NCI-H2029 treated with DMSO at 0.1 percent for 48 hours (cell line): Measurements from ENCODE around the gene DIP2B.

Experiments used
- DNase-seq: peaks from one replicate; lab custom pipeline; 2025; lab: John Stamatoyannopoulos, UW

DIP2B gene

GRCh38 chr12:50727466-50727865, 222.7 kb downstream of the DIP2B start:
- DNase-seq, result no peak

GRCh38 chr12:50728417-50728816, 223.6 kb downstream of the DIP2B start:
- DNase-seq, result no peak

GRCh38 chr12:50728841-50729240, 224.1 kb downstream of the DIP2B start:
- DNase-seq, result no peak

GRCh38 chr12:50732591-50732990, 227.8 kb downstream of the DIP2B start:
- no peak for DNase-seq

- DNase-seq, result no peak
Measured at GRCh38 chr12:50733706-50734105, 228.9 kb downstream of the DIP2B start.

GRCh38 chr12:50734409-50735263, 229.9 kb downstream of the DIP2B start:
- no peak for DNase-seq

- DNase-seq, result no peak
Measured at GRCh38 chr12:50739611-50740010, 234.8 kb downstream of the DIP2B start.

- no peak for DNase-seq
Measured at GRCh38 chr12:50740307-50740706, 235.5 kb downstream of the DIP2B start.

GRCh38 chr12:50742776-50743175, 238.0 kb downstream of the DIP2B start:
- DNase-seq, result no peak

- DNase-seq, result no peak
Measured at GRCh38 chr12:50745861-50746260, 241.1 kb downstream of the DIP2B start.

- DNase-seq, result no peak
Measured at GRCh38 chr12:50746431-50746830, 241.6 kb downstream of the DIP2B start.

- no peak for DNase-seq
Measured at GRCh38 chr12:50747817-50748216, 243.0 kb downstream of the DIP2B start.

GRCh38 chr12:50749459-50749882, 244.7 kb downstream of the DIP2B start:
- no peak for DNase-seq

- DNase-seq, result no peak
Measured at GRCh38 chr12:50750366-50750765, 245.6 kb downstream of the DIP2B start.

- no peak for DNase-seq
Measured at GRCh38 chr12:50751948-50752721, 247.3 kb downstream of the DIP2B start.

- DNase-seq, result no peak
Measured at GRCh38 chr12:50753232-50753769, 248.5 kb downstream of the DIP2B start.

- peak; percentile 67 for DNase-seq
Measured at GRCh38 chr12:50763639-50764285, 259.0 kb downstream of the DIP2B start, which contains the start of gene ATF1. Gene ATF1, plus strand, starts transcription at chr12:50764101. Its CDS starts 16,045 bp downstream, at chr12:50780146.

GRCh38 chr12:50764286-50765094, 259.7 kb downstream of the DIP2B start:
- DNase-seq, result no peak

- DNase-seq, result peak; percentile 52
Measured at GRCh38 chr12:50765095-50765911, 260.5 kb downstream of the DIP2B start.

- DNase-seq, result no peak
Measured at GRCh38 chr12:50768391-50768790, 263.6 kb downstream of the DIP2B start.
